ENCODE data around the gene RNF222. TPM values are rescaled to one million over a fixed set of nuclear protein-coding genes. Genes with fewer than 3 reads are reported as not detected.

Gene RNF222
- total and polyA plus RNA-seq, 2 of the 8 experiments (the other 6 are each of a cell fraction or from before 2014, with no cell fraction given): not detected

DNA sequence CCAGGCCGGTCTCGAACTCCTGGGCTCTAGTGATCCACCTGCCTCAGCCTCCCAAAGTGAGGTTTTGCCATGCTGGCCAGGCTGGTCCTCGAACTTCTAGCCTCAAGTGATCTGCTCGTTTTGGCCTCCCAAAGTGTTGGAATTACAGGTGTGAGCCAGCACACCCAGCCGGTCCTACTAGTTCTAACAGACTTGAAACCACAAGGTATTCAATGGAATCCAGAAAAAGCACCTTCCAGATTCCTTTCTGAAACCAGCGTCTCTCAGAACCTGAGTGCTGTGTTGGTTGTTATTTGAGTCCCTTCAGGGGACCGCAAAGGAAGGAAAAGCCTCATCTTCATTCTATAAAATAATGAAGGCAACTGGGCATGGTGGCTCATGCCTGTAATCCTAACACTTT is 25.2 kb downstream of the RNF222 start:
- no peak overlapping the region for H3K56ac ChIP-seq (replicated peaks; ENCODE audit: insufficient read length, low read depth, low read length)
- no peaks in the 10 kb centered on the region for H4K20me1 ChIP-seq (replicated peaks in 1 of 2; ENCODE audit: control insufficient read depth in 1 of 2, insufficient read depth in 2 of 2, low read length in 2 of 2)
- no peak overlapping the region for H3K23ac ChIP-seq (ENCODE audit: insufficient read length)
- no peak overlapping the region for H2BK20ac ChIP-seq (ENCODE audit: low read length)
- no peaks in the 10 kb centered on the region; a peak in 1 of 4 replicates for H3K9me3 ChIP-seq (ENCODE audit: insufficient read depth in 2 of 2, low read depth in 1 of 2, low read length in 1 of 2)
- H2AFZ ChIP-seq (ENCODE audit: low read length): no peak overlapping the region
- no peak overlapping the region for H2BK5ac ChIP-seq (ENCODE audit: low read depth, low read length)
- ChIA-PET CTCF (ENCODE audit: partially characterized antibody) (no interaction called here), POLR2A (ENCODE audit: partially characterized antibody) (interaction anchor here (1.4 kb wide), 1 partner anchor 9 kb away, joined by 8 read pairs; no protein-coding TSS in a partner anchor)
- H3K36me3 ChIP-seq (ENCODE audit: control insufficient read depth in 2 of 4, insufficient read depth in 4 of 4, low read length in 3 of 4): peaks cover 10 to 33% (median 21%) of the 10 kb centered on the region in 4 experiments
- H3K4me3 ChIP-seq (ENCODE audit: extremely low read depth in 1 of 4, insufficient read depth in 2 of 4, low read depth in 3 of 4, low read length in 4 of 4): no peak overlapping the region
- DNase-seq (ENCODE audit: low read depth in 1 of 2, low spot score in 2 of 2) (no peak), FAIRE-seq (no peak)
- H4K5ac ChIP-seq (ENCODE audit: insufficient read length, low read depth, low read length): no peak overlapping the region
- H2BK12ac ChIP-seq (ENCODE audit: low read depth, low read length): no peak overlapping the region
- no peak overlapping the region for H3K18ac ChIP-seq (ENCODE audit: extremely low read depth, low read length)
- H3K14ac ChIP-seq (ENCODE audit: insufficient read length): no peak overlapping the region
- H3K27me3 ChIP-seq (replicated peaks in 1 of 4; ENCODE audit: control insufficient read depth in 3 of 4, extremely low read depth in 1 of 4, insufficient read depth in 3 of 4, low read length in 3 of 4): no peaks in the 10 kb centered on the region
- no peak overlapping the region for H2BK15ac ChIP-seq (ENCODE audit: low read length)
- no peak overlapping the region for H3K4ac ChIP-seq (replicated peaks; ENCODE audit: insufficient read length, low read depth, low read length)
- no peak overlapping the region for H4K91ac ChIP-seq (replicated peaks; ENCODE audit: insufficient read length, low read length)
- WGBS, 2 experiments (ENCODE audit: extremely low coverage in 1 of 2, insufficient coverage in 1 of 2, insufficient read length in 1 of 2, insufficient replicate concordance in 2 of 2, low coverage in 1 of 2, low lambda C conversion rate in 2 of 2, missing lambda C conversion rate in 1 of 2): 94% methylated on average over 7 of the region's 7 CpGs; no CpG with 5 or more reads in 1 of the 2 experiments
- no peak overlapping the region for H2BK120ac ChIP-seq (replicated peaks; ENCODE audit: low read depth, low read length)
- peaks cover 7% of the 10 kb centered on the region for H3K23me2 ChIP-seq (ENCODE audit: low read depth, low read length)
- H3K79me2 ChIP-seq (ENCODE audit: control insufficient read depth in 1 of 2, insufficient read depth in 2 of 2, low read length in 2 of 2): peaks cover 0 to 3% of the 10 kb centered on the region in 2 experiments; a peak in 1 of 4 replicates
- H3K9ac ChIP-seq (replicated peaks in 1 of 4; ENCODE audit: extremely low read depth in 1 of 4, low read depth in 3 of 4, low read length in 3 of 4): no peak overlapping the region
- H4K8ac ChIP-seq (ENCODE audit: extremely low read depth, insufficient read depth, low read length): no peak overlapping the region
- H3K79me1 ChIP-seq (ENCODE audit: low read depth, low read length): no peaks in the 10 kb centered on the region
- no peak overlapping the region for H3K27ac ChIP-seq (ENCODE audit: low read depth, low read length)
- no peak overlapping the region for H3K4me2 ChIP-seq (ENCODE audit: insufficient read depth in 1 of 2, low read depth in 2 of 2, low read length in 2 of 2)
- peaks cover 0 to 7% (median 0%) of the 10 kb centered on the region in 4 experiments; a peak in 4 of 7 replicates for H3K4me1 ChIP-seq (replicated peaks in 1 of 4; ENCODE audit: control insufficient read depth in 3 of 4, insufficient read depth in 4 of 4, low read length in 3 of 4)
- H2AK5ac ChIP-seq (ENCODE audit: low read depth, low read length): no peak overlapping the region
- TF ChIP-seq TCF12 (IDR thresholded peaks at IDR 0.05; ENCODE audit: low read depth, low read length) (no peak), FOSL1 (IDR thresholded peaks at IDR 0.05; ENCODE audit: insufficient read depth, low read depth, low read length) (no peak), BRCA1 (IDR thresholded peaks at IDR 0.05; ENCODE audit: low read depth, low read length) (no peak)

Data from H1 (cell line).